CD8-positive, alpha-beta memory T cell (primary cell): ENCODE measurements around the gene FAAP20. TPM values are rescaled to one million over a fixed set of nuclear protein-coding genes. Genes with fewer than 3 reads are reported as not detected.

Experiments
- CTCF ChIA-PET: fragments of 350-600 bp; sonication (Branson Sonifier 250); formaldehyde crosslinking; loops from one replicate; lab custom pipeline; 2021; ENCODE audit warnings: antibody characterized with exemption; lab: Charles Lee
- POLR2A ChIA-PET: fragments of 350-600 bp; sonication (Branson Sonifier 250); formaldehyde crosslinking; loops from one replicate; lab custom pipeline; 2021; ENCODE audit warnings: antibody characterized with exemption; lab: Charles Lee
- DNase-seq, 5 donors: peaks; one replicate each; pipeline versions ENCODE4 v3.0.0 to v3.0.0-alpha.2; 2020 to 2022; ENCODE audit warnings: mixed read lengths in 1 of 5
- H3K27ac ChIP-seq: one replicate; pipeline ENCODE4 v1.7.0; 2013; ENCODE audit warnings: low read depth, mild to moderate bottlenecking, low read length, moderate library complexity
- H3K27me3 ChIP-seq: 2 replicates; pipeline ENCODE4 v1.7.0; 2013; ENCODE audit warnings: low read length, mild to moderate bottlenecking; ENCODE audit not compliant: insufficient read depth, poor library complexity, severe bottlenecking
- H3K36me3 ChIP-seq: 2 replicates; pipeline ENCODE4 v1.7.0; 2013; ENCODE audit warnings: mild to moderate bottlenecking, low read length, moderate library complexity; ENCODE audit not compliant: insufficient read depth
- H3K4me1 ChIP-seq: 2 replicates; pipeline ENCODE4 v1.7.0; 2013; ENCODE audit warnings: mild to moderate bottlenecking, low read length, moderate library complexity; ENCODE audit not compliant: insufficient read depth
- H3K4me3 ChIP-seq: 2 replicates; pipeline ENCODE4 v1.7.0; 2013; ENCODE audit warnings: mild to moderate bottlenecking, low read length
- H3K9me3 ChIP-seq: 2 replicates; pipeline ENCODE4 v1.7.0; 2013; ENCODE audit warnings: mild to moderate bottlenecking, low read length
- H3K27ac Mint-ChIP-seq, 8 donors: one replicate each; pipeline ENCODE4 v1.8.0; 2020 to 2021; ENCODE audit warnings: mixed read lengths in 8 of 8, mild to moderate bottlenecking in 6 of 8, inconsistent platforms in 3 of 8, moderate library complexity in 3 of 8
- H3K27me3 Mint-ChIP-seq, 2 donors: one replicate each; pipeline ENCODE4 v1.8.0; 2020 to 2021; ENCODE audit warnings: mixed read lengths in 2 of 2, mild to moderate bottlenecking in 1 of 2, moderate library complexity in 1 of 2
- H3K36me3 Mint-ChIP-seq, 3 donors: one replicate each; pipeline ENCODE4 v1.8.0; 2020 to 2021; ENCODE audit warnings: mixed read lengths in 3 of 3, inconsistent platforms in 1 of 3, mild to moderate bottlenecking in 1 of 3
- H3K4me1 Mint-ChIP-seq, 3 donors: one replicate each; pipeline ENCODE4 v1.8.0; 2020 to 2021; ENCODE audit warnings: mixed read lengths in 3 of 3, inconsistent platforms in 1 of 3, mild to moderate bottlenecking in 1 of 3
- H3K4me3 Mint-ChIP-seq, 7 donors: one replicate each; pipeline ENCODE4 v1.8.0; 2020 to 2021; ENCODE audit warnings: mixed read lengths in 7 of 7, mild to moderate bottlenecking in 6 of 7, moderate library complexity in 4 of 7, inconsistent platforms in 2 of 7
- H3K9me3 Mint-ChIP-seq, 5 donors: one replicate each; pipeline ENCODE4 v1.8.0; 2020 to 2022; ENCODE audit warnings: mixed read lengths in 5 of 5, mild to moderate bottlenecking in 3 of 5, moderate library complexity in 2 of 5, inconsistent platforms in 1 of 5
- polyA plus RNA-seq: library from polyadenylated mRNA; unstranded; fragments of 300-500 nt; fragmentation: Illumina TruSeq; gene quantifications from one replicate; pipeline ENCODE4 v1.2.3, GENCODE V29; 2021
- total RNA-seq, 2 experiments: library from RNA; stranded (reverse); gene quantifications; one replicate each; pipeline ENCODE4 v1.2.3, GENCODE V29; 2021

Gene FAAP20
- total RNA-seq (10 to 100 TPM; 65.0 to 72.5 TPM), polyA plus RNA-seq (66.4 TPM)

GRCh38 chr1:2194319-2194897 is at the start of gene FAAP20:
Gene FAAP20 (minus strand): TSS chr1:2194772. CDS start chr1:2194749, 23 bp downstream.
- no peaks in the 10 kb centered on the region for H3K9me3 Mint-ChIP-seq
- H3K36me3 Mint-ChIP-seq = peaks cover 0 to 2% (median 1%) of the 10 kb centered on the region in 3 donors
- peak within 1 kb of the TSS; percentile 87 to 98 (median 92) for H3K27ac Mint-ChIP-seq
- DNase-seq = peak in 2 of 5 donors; percentile 64 to 68
- peaks cover 13 to 36% (median 14%) of the 10 kb centered on the region in 3 donors for H3K4me1 Mint-ChIP-seq
- Histone ChIP-seq H3K9me3 (no peaks in the 10 kb centered on the region), H3K4me1 (peaks cover 35% of the 10 kb centered on the region), H3K36me3 (no peaks in the 10 kb centered on the region), H3K27me3 (no peaks in the 10 kb centered on the region), H3K27ac (peak within 1 kb of the TSS; percentile 78), H3K4me3 (peak within 1 kb of the TSS; percentile 80)
- CTCF ChIA-PET = interaction anchor here (0.7 to 2.4 kb wide), 45 partner anchors 10 to 594 kb away, joined by 3 to 114 read pairs (median 4); partner anchors contain the start of genes MORN1, PEX10, RER1 and TNFRSF14
- peak within 1 kb of the TSS; percentile 80 to 95 (median 87) for H3K4me3 Mint-ChIP-seq
- H3K27me3 Mint-ChIP-seq = no peaks in the 10 kb centered on the region
- POLR2A ChIA-PET = interaction anchor here (0.7 to 2.0 kb wide), 13 partner anchors 10 to 353 kb away, joined by 3 to 15 read pairs (median 7); partner anchors contain the start of genes MORN1, RER1 and SKI

GRCh38 chr1:2242814-2243725 is 48.5 kb upstream of the FAAP20 start:
- Histone ChIP-seq H3K27ac (no peak overlapping the region), H3K4me3 (no peak overlapping the region), H3K4me1 (peaks cover 69% of the 10 kb centered on the region), H3K27me3 (no peaks in the 10 kb centered on the region), H3K36me3 (peaks cover 12% of the 10 kb centered on the region), H3K9me3 (no peaks in the 10 kb centered on the region)
- CTCF ChIA-PET = no interaction called here
- Mint-ChIP-seq H3K36me3 (peaks cover 7 to 64% (median 17%) of the 10 kb centered on the region in 3 donors), H3K27me3 (peaks cover 0 to 7% of the 10 kb centered on the region in 2 donors), H3K4me3 (peak overlapping the region in 4 of 7 donors; percentile 1 to 57 (median 38)), H3K27ac (peak overlapping the region in 3 of 8 donors; percentile 72 to 80 (median 78)), H3K4me1 (peaks cover 50 to 86% (median 76%) of the 10 kb centered on the region in 3 donors), H3K9me3 (peaks cover 0 to 2% (median 0%) of the 10 kb centered on the region in 5 donors)
- DNase-seq = no peak
- POLR2A ChIA-PET = no interaction called here

- peaks cover 12% of the 10 kb centered on the region for H3K36me3 ChIP-seq
- DNase-seq = no peak
- Mint-ChIP-seq H3K4me1 (peaks cover 54 to 84% (median 75%) of the 10 kb centered on the region in 3 donors), H3K36me3 (peaks cover 7 to 65% (median 17%) of the 10 kb centered on the region in 3 donors), H3K9me3 (peaks cover 0 to 2% (median 0%) of the 10 kb centered on the region in 5 donors), H3K4me3 (peak overlapping the region in 4 of 7 donors; percentile 14 to 75 (median 58)), H3K27ac (peak overlapping the region in 6 of 8 donors; percentile 47 to 78 (median 67)), H3K27me3 (peaks cover 0 to 9% of the 10 kb centered on the region in 2 donors)
- POLR2A ChIA-PET = no interaction called here
- no peak overlapping the region for H3K4me3 ChIP-seq
- CTCF ChIA-PET = no interaction called here
- H3K9me3 ChIP-seq = no peaks in the 10 kb centered on the region
- H3K4me1 ChIP-seq = peaks cover 74% of the 10 kb centered on the region
- H3K27ac ChIP-seq = no peak overlapping the region
- H3K27me3 ChIP-seq = no peaks in the 10 kb centered on the region
These were observed 47.2 kb upstream of the FAAP20 start for GRCh38 chr1:2241820-2242219.

- Mint-ChIP-seq H3K4me3 (peak overlapping the region in 5 of 7 donors; percentile 26 to 75 (median 39)), H3K9me3 (peaks cover 0 to 2% (median 0%) of the 10 kb centered on the region in 5 donors), H3K27me3 (peaks cover 0 to 7% of the 10 kb centered on the region in 2 donors), H3K4me1 (peaks cover 58 to 87% (median 78%) of the 10 kb centered on the region in 3 donors), H3K36me3 (peaks cover 4 to 62% (median 12%) of the 10 kb centered on the region in 3 donors), H3K27ac (peak overlapping the region in 7 of 8 donors; percentile 6 to 89 (median 78))
- CTCF ChIA-PET = interaction anchor here (1.2 kb wide), 2 partner anchors 9 to 46 kb away, joined by 3 read pairs; partner anchors contain the start of gene FAAP20
- Histone ChIP-seq H3K4me3 (peak overlapping the region; percentile 5), H3K27ac (no peak overlapping the region), H3K36me3 (peaks cover 12% of the 10 kb centered on the region), H3K9me3 (no peaks in the 10 kb centered on the region), H3K4me1 (peaks cover 74% of the 10 kb centered on the region), H3K27me3 (no peaks in the 10 kb centered on the region)
- peak in 1 of 5 donors; percentile 38 for DNase-seq
- POLR2A ChIA-PET = no interaction called here
These were observed 45.9 kb upstream of the FAAP20 start for GRCh38 chr1:2240270-2241156.

GRCh38 chr1:2239384-2239985 is 44.9 kb upstream of the FAAP20 start:
- Mint-ChIP-seq H3K27ac (peak overlapping the region in 6 of 8 donors; percentile 40 to 82 (median 42)), H3K4me3 (peak overlapping the region in 6 of 7 donors; percentile 8 to 85 (median 45)), H3K4me1 (peaks cover 62 to 87% (median 82%) of the 10 kb centered on the region in 3 donors), H3K36me3 (peaks cover 4 to 61% (median 12%) of the 10 kb centered on the region in 3 donors), H3K27me3 (peaks cover 0 to 6% of the 10 kb centered on the region in 2 donors), H3K9me3 (peaks cover 0 to 2% (median 0%) of the 10 kb centered on the region in 5 donors)
- peaks cover 84% of the 10 kb centered on the region for H3K4me1 ChIP-seq
- H3K27ac ChIP-seq = no peak overlapping the region
- peaks cover 12% of the 10 kb centered on the region for H3K36me3 ChIP-seq
- no peak overlapping the region for H3K4me3 ChIP-seq
- H3K9me3 ChIP-seq = no peaks in the 10 kb centered on the region
- ChIA-PET POLR2A (no interaction called here), CTCF (no interaction called here)
- no peaks in the 10 kb centered on the region for H3K27me3 ChIP-seq
- DNase-seq = peak in 1 of 5 donors; percentile 2

- POLR2A ChIA-PET = no interaction called here
- Mint-ChIP-seq H3K27ac (peak overlapping the region in 5 of 8 donors; percentile 12 to 78 (median 61)), H3K4me3 (peak overlapping the region in 6 of 7 donors; percentile 4 to 85 (median 45))
These were observed 44.4 kb upstream of the FAAP20 start for GRCh38 chr1:2239013-2239370.

More at GRCh38 chr1:2239013-2239370, 44.4 kb upstream of the FAAP20 start:
- Mint-ChIP-seq H3K4me1 (peaks cover 67 to 89% (median 84%) of the 10 kb centered on the region in 3 donors), H3K36me3 (peaks cover 4 to 63% (median 12%) of the 10 kb centered on the region in 3 donors), H3K27me3 (peaks cover 0 to 6% of the 10 kb centered on the region in 2 donors), H3K9me3 (peaks cover 0 to 2% (median 0%) of the 10 kb centered on the region in 5 donors)
- DNase-seq = no peak
- Histone ChIP-seq H3K27ac (no peak overlapping the region), H3K27me3 (no peaks in the 10 kb centered on the region), H3K4me3 (no peak overlapping the region), H3K9me3 (no peaks in the 10 kb centered on the region), H3K36me3 (peaks cover 12% of the 10 kb centered on the region), H3K4me1 (peaks cover 89% of the 10 kb centered on the region)
- CTCF ChIA-PET = no interaction called here
